Measurements from ENCODE around the gene TCHHL1. TPM values are rescaled to one million over a fixed set of nuclear protein-coding genes. Genes with fewer than 3 reads are reported as not detected.

Gene TCHHL1
- polyA plus RNA-seq (ENCODE audit: insufficient read length in 4 of 4) = not detected

DNA sequence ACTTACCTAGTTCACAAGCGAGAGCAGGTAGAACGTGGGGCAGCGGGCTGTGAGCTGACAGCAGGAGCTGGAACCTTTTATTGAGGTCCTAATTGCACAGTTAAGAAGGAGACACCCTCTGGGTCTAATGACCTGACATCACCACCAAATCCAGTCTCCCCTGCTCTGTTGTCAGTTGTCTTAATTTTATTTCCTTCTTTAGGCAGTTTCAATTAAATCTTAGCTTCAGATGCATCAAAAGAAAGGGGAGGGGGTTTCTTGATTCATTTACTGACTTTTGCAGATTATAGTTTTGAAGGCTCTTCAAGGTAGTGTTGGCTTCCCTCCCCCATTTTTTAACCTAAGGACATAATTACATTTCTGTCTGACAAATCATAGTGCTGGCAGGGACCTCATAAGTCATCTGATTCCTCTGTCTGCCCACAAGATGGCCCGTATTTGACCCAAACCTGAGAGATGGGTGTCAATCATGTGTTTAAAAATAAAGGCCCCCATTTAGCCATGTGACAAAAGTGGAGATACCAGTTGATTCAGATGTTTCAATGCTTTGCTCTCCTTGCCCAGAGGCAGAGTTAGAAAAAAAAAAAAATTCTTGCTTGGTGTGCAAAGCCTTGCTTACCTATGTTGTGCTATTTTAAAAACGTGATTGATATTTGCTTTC, at the start of gene TCHHL1:
Gene TCHHL1 (minus strand): TSS at position 51 of the 661 bp plus-strand sequence. CDS start 921 bp downstream, outside the sequence.
- DNase-seq (ENCODE audit: low read depth in 4 of 4, low spot score in 3 of 4) = no peak

DNA sequence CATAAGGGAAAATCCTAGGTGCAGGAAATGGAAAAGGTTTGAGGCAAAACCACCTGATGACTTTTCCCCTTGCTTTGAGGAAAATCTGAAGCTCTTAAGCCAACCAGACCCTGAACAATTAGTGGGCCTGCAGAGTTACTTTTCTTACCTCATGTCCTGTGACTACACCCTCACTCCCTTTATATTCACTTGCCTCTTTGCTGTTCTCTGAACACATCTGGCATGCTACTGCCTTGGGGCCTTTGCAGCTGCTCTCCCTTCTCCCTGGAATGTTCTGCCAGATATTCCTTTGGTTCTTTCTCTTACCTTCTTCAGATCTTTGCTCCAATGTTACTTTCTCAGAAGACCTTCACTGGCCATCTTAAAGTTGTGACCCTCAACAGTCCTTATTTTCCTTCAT, 48.4 kb upstream of the TCHHL1 start:
- no peak for DNase-seq (ENCODE audit: low read depth in 4 of 4, low spot score in 3 of 4)

DNA sequence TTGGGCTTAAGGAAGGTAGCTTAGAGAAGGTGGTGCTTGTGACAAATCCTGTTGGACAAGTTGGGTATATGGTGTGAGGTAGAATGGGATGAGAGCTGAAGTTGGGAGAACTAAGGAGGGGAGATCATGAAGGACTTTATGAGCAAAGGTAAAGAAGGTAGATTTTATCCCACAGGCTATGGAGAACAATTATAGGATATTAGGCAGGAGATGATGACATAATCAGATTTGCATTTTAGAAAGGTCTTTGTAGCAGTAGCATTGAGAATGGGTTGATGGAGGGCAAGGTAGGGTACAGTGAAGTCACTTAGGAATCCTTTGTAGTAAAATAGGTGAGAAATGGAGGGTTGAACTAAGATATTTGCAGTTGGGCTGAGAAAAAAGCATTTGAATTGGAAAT, 41.3 kb upstream of the TCHHL1 start:
- DNase-seq (ENCODE audit: low read depth in 4 of 4, low spot score in 3 of 4) = no peak

DNA sequence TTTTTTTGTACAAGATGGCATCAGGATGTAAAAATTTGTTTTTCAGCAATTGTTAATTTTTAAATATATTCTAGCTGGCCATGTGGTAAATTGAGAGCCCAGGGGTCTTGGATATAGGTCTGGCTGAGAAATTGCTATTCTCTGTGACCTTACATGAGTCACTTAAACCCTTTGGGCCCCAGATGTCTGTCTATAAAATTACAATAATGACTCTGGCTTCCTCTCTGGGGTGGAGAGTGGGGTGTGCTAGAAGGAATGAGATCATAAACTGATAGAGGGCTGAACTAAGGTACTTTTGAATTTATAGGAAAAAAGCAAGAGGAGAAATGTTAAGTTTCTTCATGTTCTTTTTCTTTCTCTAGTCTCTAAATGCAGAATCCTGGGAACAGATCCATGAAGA, 38.8 kb upstream of the TCHHL1 start:
- no peak for DNase-seq (ENCODE audit: low read depth in 4 of 4, low spot score in 3 of 4)

DNA sequence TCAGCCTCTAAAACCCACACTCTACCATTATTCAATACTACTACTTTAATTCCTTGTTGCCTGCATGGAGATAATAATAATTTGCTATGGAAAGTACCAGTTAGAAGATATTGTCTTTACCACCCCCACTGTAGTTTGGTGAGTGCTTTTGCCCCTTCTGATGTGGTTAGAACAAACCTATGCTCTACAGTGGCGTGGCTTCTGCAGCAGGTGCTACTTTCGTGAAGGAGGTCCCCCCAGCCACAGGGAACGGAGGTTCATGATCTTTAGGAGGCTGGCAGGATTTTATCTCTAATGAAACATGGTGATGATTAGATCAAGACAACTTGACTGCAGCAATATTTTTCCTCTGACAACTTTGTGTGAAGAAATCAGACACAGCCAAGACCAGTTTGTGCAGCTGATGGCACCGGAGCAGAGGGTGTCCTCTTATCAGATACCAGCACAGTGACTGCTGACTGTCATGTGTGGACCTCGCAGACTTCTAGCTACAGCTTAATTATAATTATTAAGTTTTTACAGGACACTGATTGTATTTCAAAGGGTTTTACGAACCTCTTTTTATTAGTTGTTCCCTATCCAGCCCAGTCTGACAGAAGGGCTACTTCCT, 37.1 kb upstream of the TCHHL1 start:
- no peak for DNase-seq (ENCODE audit: low read depth in 4 of 4, low spot score in 3 of 4)

DNA sequence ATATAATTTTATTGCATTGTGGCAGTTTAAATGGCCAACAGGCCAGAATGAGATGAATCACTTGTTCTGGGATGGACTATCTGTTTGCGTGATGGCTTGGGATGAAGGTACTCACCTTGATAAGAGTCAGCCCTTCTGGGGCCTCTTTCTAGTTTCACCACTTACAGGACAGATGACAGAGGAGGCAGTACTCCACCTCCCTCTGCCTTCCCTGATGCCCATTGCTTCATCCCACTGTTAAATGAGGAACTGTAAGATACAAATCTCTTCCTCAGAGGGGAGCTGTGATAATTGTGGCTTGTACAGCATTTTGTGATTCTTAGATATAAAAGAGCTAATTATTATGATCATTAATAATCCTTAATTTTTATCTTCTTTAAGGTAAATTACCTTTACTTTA, 30.1 kb upstream of the TCHHL1 start:
- no peak for DNase-seq (ENCODE audit: low read depth in 4 of 4, low spot score in 3 of 4)

DNA sequence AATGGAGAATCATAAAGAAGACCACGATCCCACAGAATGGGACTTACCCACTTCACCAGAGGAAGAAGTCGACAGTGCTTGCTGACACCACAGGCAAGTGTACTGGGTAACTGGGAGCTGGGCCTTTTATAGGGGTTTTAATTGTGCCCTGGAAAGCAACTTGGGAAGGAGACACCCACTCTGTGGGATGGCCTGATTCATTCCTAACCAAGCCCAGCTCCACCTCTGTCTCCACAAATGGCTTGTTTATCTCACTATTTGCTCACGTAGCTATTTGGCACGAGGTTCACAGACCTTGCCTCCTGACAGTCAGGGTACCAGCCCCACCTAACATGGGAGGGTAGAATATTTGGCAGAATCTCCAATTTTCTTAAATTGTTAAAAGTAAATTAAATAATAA, 26.5 kb upstream of the TCHHL1 start, which contains the start of gene TCHH:
Gene TCHH (minus strand): TSS at position 101 of the 400 bp plus-strand sequence. CDS start 1,364 bp downstream, outside the sequence.
- no peak for DNase-seq (ENCODE audit: low read depth in 4 of 4, low spot score in 3 of 4)

DNA sequence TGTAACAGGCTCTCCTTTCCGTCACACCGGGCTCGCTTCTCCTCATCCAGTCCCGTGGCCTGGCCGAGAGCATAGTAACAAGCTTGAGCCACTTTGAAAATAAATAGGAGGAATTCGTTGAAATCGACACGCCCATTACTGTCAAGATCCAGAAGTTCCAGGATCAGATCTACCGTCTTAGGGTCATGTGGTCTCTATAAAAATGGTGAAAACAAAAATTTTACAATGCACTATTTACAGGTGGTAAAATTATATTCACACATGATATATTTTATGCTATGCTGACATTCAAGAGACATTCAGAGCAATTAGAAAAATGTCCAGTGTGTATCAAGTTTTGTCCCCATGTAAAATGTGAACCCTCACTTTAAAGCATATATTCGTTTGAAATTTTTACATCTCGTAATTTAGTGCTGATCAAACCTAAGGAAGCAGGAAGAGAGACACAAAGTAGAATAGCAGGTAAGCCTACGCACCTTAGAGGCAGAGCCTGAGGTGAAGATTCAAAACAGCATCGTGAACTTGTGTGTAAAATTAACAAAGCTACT, 24.1 kb upstream of the TCHHL1 start:
- DNase-seq (ENCODE audit: low read depth in 4 of 4, low spot score in 3 of 4) = no peak

DNA sequence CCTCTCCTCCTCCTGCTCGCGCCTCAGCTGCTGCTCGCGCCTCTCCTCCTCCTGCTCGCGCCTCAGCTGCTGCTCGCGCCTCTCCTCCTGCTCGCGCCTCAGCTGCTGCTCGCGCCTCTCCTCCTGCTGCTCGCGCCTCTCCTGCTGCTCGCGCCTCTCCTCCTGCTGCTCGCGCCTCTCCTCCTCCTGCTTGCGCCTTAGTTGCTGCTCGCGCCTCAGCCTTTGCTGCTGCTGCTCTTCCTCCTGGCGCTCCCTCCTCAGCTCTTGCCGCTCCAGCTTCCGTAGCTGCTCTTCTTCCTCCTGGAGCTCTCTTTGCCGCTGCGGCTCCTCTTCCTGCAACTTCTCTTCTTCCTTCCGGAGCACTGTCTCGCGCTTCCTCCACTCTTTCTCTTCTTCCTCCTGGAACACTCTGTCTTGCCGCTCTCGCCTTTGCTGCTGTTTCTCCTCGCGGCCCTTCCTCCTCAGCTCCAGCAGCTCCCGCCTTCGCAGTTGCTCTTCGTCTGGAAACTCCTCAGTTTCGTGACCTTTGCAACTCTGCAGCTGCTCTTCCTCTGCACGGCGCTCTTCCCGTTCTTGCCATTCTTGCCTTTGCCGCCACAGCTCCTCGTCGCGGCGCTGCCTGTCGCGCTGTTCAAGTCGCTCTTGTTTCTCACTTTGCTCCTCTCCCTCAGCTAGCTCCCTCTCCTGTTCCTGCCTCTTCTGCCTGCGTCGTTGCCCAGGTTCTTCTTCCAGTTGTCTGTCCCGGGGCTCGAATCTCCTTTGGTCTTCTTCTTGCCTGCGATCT, 23.4 kb upstream of the TCHHL1 start:
- no peak for DNase-seq (ENCODE audit: low read depth in 4 of 4, low spot score in 3 of 4)

DNA sequence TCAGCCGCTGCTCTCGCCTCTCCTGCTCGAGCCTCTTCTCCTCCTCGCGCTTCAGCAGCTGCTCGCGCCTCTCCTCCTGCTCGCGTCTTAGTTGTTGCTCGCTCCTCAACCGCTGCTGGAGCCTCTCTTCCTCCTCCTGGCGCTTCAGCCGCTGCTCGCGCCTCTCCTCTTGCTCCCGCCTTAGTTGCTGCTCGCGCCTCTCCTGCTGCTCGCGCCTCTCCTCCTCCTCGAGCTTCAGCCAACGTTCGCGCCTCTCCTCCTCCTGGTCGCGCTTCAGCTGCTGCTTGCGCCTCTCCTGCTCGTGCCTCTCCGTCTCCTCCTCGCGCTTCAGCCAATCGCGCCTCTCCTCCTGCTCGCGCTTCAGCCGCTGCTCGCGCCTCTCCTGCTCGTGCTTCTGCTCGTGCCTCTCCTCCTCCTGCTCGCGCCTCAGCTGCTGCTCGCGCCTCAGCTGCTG, 22.7 kb upstream of the TCHHL1 start:
- no peak for DNase-seq (ENCODE audit: low read depth in 4 of 4, low spot score in 3 of 4)

DNA sequence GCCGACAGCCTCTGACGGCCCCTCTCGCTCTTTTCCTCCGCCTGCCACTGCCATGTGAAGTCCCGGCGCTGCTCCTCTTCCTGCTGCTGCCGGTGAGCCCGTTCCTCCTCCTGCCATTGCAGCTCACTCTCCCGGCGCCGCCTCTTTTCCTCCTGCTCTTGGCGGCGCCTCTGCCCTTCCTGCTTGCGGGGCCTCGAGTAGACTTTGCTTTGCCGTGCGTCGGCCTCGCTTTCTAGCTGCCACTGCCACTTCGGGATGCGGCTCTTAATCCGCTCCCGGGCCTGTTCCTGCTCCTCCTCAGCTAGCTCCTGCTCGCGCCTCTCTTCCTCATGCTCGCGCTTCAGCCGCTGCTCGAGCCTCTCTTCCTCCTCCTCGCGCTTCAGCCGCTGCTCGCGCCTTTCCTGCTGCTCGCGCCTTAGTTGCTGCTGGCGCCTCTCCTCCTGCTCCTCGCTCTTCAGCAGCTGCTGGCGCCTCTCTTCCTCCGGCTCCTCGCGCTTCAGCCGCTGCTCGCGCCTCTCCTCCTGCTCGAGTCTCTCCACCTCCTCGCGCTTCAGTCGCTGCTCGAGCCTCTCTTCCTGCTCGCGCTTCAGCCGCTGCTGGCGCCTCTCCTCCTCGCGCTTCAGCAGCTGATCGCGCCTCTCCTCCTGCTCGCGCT, 22.1 kb upstream of the TCHHL1 start:
- no peak for DNase-seq (ENCODE audit: low read depth in 4 of 4, low spot score in 3 of 4)

DNA sequence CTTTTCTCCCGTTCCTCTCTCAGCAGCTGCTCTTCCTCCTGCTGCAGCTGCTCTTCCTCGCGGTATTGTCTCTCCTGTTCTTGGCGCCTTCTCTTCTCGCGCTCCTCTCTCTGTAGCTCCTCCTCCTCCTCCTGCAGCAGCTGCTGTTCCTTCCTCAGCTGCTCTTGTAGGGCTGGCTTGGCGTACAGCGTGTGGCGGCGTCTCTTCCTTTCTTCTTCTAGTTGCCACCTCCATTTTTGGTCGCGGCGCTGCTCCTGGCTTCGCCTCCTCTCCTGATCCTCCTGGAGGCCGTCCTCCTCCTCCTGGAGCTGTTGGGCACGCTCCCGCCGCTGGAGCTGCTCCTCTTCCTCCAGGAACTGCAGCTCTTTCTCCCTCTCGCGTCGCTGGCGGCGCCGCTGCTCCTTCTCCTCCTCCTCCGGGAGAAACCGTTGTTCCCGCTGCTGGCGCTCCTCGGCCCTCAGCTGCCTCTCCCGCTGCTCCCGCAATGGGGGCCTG, 21.5 kb upstream of the TCHHL1 start:
- DNase-seq (ENCODE audit: low read depth in 4 of 4, low spot score in 3 of 4) = no peak

DNA sequence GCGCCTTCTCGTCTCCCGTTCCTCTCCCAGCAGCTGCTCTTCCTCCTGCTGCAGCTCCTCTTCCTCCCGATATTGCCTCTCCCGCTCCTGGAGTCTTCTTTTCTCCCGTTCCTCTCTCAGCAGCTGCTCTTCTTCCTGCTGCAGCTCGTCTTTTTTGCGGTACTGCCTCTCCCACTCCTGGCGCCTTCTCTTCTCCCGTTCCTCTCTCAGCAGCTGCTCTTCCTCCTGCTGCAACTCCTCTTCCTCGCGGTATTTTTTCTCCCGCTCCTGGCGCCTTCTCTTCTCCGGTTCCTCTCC, 21.1 kb upstream of the TCHHL1 start:
- no peak for DNase-seq (ENCODE audit: low read depth in 4 of 4, low spot score in 3 of 4)

DNA sequence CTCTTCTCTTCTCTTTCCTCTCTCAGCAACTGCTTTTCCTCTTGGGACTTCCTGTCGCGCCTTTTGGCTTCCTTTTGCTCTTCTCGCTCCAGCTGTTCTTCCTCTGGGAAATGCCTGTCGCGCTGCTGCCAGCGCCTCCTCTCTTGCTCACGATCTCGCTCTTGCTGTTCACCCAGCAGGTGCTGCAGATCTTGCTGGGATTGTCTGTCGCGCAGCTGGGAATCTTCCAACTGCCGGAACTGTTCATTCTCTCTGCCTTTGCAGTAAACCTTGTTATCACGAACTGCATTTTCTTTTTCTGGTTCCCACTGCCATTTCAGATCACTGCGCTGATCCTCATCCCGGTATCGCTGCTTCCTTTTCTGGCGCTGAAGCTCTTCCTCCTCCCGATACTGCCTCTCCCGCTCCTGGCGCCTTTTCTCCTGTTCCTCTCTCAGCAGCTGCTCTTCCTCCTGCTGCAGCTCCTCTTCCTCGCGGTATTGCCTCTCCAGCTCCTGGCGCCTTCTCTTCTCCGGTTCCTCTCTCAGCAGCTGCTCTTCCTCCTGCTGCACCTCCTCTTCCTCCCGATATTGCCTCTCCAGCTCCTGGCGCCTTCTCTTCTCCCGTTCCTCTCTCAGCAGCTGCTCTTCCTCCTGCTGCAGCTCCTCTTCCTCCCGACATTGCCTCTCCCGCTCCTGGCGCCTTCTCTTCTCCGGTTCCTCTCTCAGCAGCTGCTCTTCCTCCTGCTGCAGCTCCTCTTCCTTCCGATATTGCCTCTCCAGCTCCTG, 20.6 kb upstream of the TCHHL1 start:
- DNase-seq (ENCODE audit: low read depth in 4 of 4, low spot score in 3 of 4) = no peak

DNA sequence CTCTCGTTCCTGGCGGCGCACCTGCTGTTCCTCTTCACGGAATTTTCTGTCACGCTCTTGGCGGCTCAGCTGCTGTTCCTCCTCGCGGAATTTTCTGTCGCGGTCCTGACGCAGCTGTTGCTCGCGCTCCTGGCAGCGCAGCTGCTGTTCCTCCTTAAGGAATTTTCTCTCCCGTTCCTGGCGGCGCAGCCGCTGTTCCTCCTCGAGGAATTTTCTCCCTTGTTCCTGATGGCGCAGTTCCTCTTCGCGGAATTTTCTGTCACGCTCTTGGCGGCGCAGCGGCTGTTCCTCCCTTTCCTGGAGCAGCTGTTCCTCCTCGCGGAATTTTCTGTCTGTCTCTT, 20.0 kb upstream of the TCHHL1 start:
- DNase-seq (ENCODE audit: low read depth in 4 of 4, low spot score in 3 of 4) = no peak

DNA sequence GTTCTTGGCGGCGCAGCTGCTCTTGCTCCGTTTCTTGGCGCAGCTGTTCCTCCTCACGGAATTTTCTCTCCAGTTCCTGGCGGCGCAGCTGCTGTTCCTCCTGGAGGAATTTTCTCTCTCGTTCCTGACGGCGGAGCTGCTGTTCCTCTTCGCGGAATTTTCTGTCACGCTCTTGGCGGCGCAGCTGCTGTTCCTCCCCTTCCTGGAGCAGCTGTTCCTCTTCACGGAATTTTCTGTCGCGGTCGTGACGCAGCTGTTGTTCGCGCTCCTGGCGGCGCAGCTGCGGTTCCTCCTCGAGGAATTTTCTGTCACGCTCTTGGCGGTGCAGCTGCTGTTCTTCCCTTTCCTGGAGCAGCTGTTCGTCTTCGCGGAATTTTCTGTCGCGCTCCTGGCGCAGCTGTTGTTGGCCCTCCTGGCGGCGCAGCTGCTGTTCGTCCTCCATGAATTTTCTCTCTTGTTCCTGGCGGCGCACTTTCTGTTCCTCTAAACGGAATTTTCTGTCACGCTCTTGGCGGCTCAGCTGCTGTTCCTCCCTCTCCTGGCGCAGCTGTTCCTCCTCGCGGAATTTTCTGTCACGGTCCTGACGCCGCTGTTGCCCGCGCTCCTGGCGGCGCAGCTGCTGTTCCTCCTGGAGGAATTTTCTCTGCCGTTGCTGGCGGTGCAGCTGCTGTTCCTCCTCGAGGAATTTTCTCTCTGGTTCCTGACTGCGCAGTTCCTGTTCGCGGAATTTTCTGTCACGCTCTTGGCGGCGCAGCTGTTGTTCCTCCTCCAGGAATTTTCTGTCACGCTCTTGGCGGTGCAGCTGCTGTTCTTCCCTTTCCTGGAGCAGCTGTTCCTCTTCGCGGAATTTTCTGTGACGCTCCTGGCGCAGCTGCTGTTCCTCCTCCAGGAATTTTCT, 19.4 kb upstream of the TCHHL1 start:
- DNase-seq (ENCODE audit: low read depth in 4 of 4, low spot score in 3 of 4) = no peak

DNA sequence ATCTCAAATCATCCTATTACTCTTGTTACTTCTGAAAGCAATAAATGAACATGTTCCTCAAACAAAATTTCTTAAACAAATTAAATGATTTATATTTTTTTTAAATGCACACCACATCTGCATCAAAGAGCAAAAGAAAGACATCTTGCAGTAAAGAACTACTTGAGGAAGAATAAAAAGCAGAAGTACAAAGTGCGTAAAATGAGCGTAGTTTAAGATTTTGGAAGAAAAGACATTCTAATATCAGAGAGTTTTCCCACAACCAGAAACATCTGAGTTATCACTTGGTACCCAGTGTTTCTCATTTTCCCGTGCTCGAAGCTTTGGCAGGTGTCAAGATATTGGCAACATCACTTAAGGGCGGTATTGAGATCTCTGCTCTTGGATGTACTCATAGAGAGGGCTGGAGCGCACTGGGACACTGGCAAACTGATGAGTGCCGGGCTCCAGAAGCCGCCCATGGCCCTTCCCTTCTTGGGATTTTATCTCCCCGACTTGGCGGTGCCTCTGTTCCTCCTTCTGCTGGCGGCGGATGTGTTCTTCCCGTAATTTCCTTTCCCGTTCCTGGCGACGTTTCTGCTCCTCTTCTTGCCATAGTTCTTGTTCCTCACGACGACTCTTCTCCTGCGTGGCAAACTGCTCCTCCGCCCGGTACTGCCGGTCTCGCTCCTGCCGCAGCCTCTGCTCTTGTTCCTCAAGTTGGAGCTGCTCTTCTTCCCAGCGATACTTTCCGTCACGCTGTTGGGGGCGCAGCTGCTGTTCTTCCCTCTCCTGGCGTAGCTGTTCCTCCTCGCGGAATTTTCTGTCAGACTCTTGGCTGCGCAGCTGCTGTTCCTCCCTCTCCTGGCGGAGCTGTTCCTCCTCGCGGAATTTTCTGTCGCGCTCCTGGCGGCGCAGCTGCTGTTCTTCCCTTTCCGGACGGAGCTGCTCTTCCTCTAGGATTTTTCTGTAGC, 18.4 kb upstream of the TCHHL1 start:
- DNase-seq (ENCODE audit: low read depth in 4 of 4, low spot score in 3 of 4) = no peak

DNA sequence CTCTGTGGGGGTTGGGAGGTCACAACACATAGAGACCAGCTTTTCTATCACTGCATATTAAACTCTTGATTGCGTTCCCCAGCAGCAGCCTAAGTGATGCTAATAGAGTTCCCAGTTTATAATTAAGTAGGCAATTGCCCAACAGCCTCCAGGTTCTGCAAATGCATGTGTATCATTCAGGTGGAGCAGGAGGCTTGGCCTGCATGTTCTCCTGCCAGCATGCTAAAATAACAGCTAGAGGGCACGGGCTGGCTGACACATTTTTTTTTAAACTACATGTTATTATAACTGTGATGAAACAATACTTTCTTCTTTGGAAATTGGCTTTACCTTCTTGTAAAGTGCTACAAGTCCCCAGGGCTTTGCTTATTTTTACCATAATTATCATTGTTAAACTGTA, 16.0 kb upstream of the TCHHL1 start:
- no peak for DNase-seq (ENCODE audit: low read depth in 4 of 4, low spot score in 3 of 4)

Measured in left renal pelvis (tissue), 4 donors.